Body of pancreas (tissue), 4 donors: ENCODE data around the gene LAT. TPM values are rescaled to one million over a fixed set of nuclear protein-coding genes. Genes with fewer than 3 reads are reported as not detected.

Experiments
- ATAC-seq: fragments of 150-250 bp; one replicate; pipeline ENCODE4 v1.9.1; 2016
- DNase-seq, 4 donors: peaks; one replicate each; pipeline ENCODE4 v3.0.0-alpha.2; 2019
- H3K27ac ChIP-seq, 4 donors: fragments of 200-600 bp; sonication (generic); 1 replicate in 3 of 4; 2 replicates in 1 of 4; pipeline versions ENCODE4 v1.5.1 to v1.6.1; 2016 to 2019; ENCODE audit warnings: mild to moderate bottlenecking in 1 of 4, mixed read lengths in 1 of 4, moderate library complexity in 1 of 4
- H3K27me3 ChIP-seq, 2 donors: fragments of 200-600 bp; sonication (generic); one replicate each; pipeline ENCODE4 v1.6.0; 2016; ENCODE audit warnings: mild to moderate bottlenecking in 1 of 2
- H3K36me3 ChIP-seq, 2 donors: fragments of 200-600 bp; sonication (generic); replicated peaks in 1 of 2; 2 replicates each; pipeline ENCODE4 v1.5.1; 2016; ENCODE audit warnings: low read depth in 2 of 2; ENCODE audit not compliant: insufficient read depth in 1 of 2
- H3K4me1 ChIP-seq: fragments of 200-600 bp; sonication (generic); one replicate; pipeline ENCODE4 v1.6.0; 2016
- H3K4me3 ChIP-seq, 2 donors: fragments of 200-600 bp; sonication (generic); 1 replicate in 1 of 2; 2 replicates in 1 of 2; pipeline ENCODE4 v1.5.1; 2016 to 2019
- H3K9me3 ChIP-seq, 3 donors: fragments of 200-600 bp; sonication (generic); 1 replicate in 2 of 3; 2 replicates in 1 of 3; pipeline ENCODE4 v1.5.1; 2016
- POLR2A ChIP-seq, 3 donors: fragments of 450-650 bp; IDR thresholded peaks; one replicate each; pipeline ENCODE4 v1.6.1; 2016; ENCODE audit warnings: antibody characterized with exemption in 3 of 3, mild to moderate bottlenecking in 2 of 3
- WGBS, 2 donors: methylation state at CpG; one replicate each; pipeline ENCODE4 v1.1.5; 2017; 5-methylcytosine and 5-hydroxymethylcytosine counted together
- intact Hi-C: fragments of 100-400 bp; cut with DNase I; formaldehyde crosslinking; loops from one replicate; pipeline ENCODE4 v1.15.1; 2023
- total RNA-seq, 2 donors: library from RNA; depleted of rRNA; stranded (reverse); fragments of >200 nt; gene quantifications; one replicate each; pipeline ENCODE4 v1.1.0, GENCODE V29; 2016
- TF ChIP-seq, protein P1 (sequence below), 7 experiments: fragments of 450-650 bp in 4 of 7; fragments of 200-600 bp in 3 of 7; sonication (generic) in 3 of 7; IDR thresholded peaks; one replicate each; pipeline ENCODE4 v1.5.1; 2016 to 2019; ENCODE audit warnings: antibody characterized with exemption in 7 of 7

LAT gene
- total RNA-seq, 2 donors from 2014 or later = 1.6 to 4.7 TPM

DNA sequence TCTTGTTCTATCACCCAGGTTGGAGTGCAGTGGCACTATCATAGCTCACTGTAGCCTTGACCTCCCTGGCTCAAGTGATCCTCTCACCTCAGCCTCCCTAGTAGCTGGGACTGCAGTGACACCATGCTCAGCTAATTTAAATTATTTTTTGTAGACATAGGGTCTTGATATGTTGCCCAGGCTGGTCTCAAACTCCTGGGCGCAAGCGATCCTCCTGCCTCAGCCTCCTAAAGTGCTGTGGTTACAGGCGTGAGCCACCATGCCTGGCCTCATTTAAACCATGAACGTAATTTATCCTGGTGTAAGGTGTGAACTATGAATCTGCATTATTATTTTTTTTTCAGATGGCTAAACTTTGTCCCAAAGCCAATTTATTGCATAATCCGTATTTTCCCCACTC, 37.3 kb downstream of the LAT start:
- WGBS, 2 donors = 71 to 78% methylated on average over 5 of the region's 5 CpGs
- TF ChIP-seq, protein P1, sequence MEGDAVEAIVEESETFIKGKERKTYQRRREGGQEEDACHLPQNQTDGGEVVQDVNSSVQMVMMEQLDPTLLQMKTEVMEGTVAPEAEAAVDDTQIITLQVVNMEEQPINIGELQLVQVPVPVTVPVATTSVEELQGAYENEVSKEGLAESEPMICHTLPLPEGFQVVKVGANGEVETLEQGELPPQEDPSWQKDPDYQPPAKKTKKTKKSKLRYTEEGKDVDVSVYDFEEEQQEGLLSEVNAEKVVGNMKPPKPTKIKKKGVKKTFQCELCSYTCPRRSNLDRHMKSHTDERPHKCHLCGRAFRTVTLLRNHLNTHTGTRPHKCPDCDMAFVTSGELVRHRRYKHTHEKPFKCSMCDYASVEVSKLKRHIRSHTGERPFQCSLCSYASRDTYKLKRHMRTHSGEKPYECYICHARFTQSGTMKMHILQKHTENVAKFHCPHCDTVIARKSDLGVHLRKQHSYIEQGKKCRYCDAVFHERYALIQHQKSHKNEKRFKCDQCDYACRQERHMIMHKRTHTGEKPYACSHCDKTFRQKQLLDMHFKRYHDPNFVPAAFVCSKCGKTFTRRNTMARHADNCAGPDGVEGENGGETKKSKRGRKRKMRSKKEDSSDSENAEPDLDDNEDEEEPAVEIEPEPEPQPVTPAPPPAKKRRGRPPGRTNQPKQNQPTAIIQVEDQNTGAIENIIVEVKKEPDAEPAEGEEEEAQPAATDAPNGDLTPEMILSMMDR (IDR thresholded peaks at IDR 0.05) = no peak
- no peak for TF ChIP-seq POLR2A (IDR thresholded peaks at IDR 0.05)
- Histone ChIP-seq H3K9me3 (no peaks in the 10 kb centered on the region), H3K4me3 (no peak overlapping the region), H3K27ac (no peak overlapping the region), H3K4me1 (no peaks in the 10 kb centered on the region), H3K27me3 (no peaks in the 10 kb centered on the region), H3K36me3 (no peaks in the 10 kb centered on the region)
- DNase-seq (no peak), ATAC-seq (no peak)
- intact Hi-C loops = no loop called here

DNA sequence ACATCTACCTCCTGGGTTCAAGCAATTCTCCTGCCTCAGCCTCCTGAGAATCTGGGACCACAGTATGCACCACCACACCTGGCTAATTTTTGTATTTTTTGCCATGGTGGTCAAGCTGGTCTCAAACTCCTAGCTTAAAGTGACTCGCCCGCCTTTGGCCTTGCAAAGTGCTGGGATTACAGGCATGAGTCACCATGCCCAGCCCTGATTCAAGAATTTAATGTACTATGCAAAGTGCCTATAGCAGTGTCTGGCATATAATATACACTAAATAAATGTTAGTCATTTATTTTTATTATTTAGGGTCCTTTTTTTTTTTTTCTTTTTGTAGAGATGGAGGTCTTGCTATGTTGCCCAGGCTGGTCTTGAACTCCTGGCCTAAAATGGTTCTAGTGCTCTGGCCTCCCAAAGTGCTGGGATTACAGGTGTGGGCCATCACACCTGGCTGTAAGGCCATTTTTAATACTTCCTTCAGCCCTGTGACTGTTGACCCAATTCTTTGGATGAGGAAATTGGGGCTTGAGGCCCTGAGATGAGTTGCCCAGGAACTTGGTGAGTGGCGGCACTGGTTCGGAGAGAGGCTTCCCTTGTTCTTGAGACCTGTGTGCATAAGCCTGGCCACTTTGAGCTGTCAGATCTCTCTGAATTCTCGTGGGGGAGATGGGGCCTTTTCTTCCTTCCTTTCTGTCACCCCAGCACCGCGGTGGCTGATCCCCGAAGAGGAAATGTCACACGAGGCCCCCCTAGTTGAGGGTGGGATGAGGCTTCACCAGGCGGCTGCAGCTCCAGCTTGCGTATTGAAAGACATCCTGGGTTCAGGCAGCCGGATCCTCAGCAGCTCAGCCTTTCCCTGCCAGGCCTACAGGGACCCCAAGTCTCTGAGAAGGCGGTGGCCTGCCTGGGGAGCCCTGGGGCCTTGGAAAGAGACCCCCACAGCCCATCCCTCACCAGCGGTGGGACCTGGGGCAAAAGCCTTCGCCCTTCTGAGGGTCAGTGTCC, 38.7 kb downstream of the LAT start:
- TF ChIP-seq, protein P1 (IDR thresholded peaks at IDR 0.05) = no peak
- TF ChIP-seq POLR2A (IDR thresholded peaks at IDR 0.05) = no peak
- H3K27me3 ChIP-seq = no peaks in the 10 kb centered on the region
- H3K36me3 ChIP-seq = no peaks in the 10 kb centered on the region
- WGBS, 2 donors = 68 to 76% methylated on average over 5 to 15 of the region's 15 CpGs
- no peak overlapping the region for H3K4me3 ChIP-seq
- no peak for ATAC-seq
- no peak for DNase-seq
- intact Hi-C loops = no loop called here
- H3K27ac ChIP-seq = no peak overlapping the region
- no peaks in the 10 kb centered on the region for H3K4me1 ChIP-seq
- H3K9me3 ChIP-seq = no peaks in the 10 kb centered on the region

DNA sequence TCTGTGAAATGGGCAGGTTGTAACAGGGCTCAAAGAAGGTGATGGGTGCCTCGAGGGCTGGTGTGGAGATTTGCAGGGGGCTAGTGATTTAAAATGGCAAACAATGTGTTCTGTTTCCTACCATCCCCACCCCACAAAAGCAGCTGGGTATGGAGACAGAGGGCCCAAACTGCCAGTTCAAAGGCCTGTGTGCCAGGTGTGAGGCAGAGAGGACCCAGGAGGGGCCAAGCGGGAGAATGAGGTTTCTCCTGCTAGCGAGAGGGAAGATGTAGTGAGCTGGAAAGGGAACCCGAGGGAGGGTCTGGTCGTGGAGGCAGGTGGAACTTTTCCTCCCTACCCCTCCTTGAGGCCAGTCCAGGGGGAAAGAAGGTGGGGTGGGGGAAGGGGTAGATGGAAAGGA, 39.4 kb downstream of the LAT start:
- Histone ChIP-seq H3K4me1 (no peaks in the 10 kb centered on the region), H3K27me3 (no peaks in the 10 kb centered on the region), H3K4me3 (no peak overlapping the region), H3K27ac (no peak overlapping the region), H3K9me3 (no peaks in the 10 kb centered on the region), H3K36me3 (no peaks in the 10 kb centered on the region)
- intact Hi-C loops = no loop called here
- WGBS, 2 donors = 49 to 52% methylated on average over 5 of the region's 5 CpGs
- no peak for DNase-seq
- TF ChIP-seq, protein P1 (IDR thresholded peaks at IDR 0.05) = no peak
- no peak for TF ChIP-seq POLR2A (IDR thresholded peaks at IDR 0.05)
- ATAC-seq = no peak

DNA sequence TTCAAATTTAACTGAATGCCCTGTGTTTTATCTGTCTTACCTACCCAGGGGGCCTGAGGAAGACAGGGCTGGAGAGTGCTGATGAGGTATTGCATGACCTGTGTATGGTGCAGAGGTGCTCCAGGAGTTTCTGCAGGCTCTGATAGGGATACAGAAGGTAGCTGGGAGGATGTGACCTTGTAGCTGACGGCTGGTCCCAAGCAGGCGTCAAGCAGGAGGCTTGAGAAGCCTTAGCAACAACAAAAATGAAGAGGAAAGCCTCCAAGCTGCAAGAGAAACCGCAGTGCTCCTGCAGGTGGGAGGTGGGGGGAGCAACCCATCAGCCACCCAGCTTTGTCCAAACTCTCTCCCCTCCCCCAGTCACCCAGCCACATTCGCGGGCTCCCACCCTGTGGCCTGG, 40.4 kb downstream of the LAT start:
- intact Hi-C loops = no loop called here
- no peak for TF ChIP-seq POLR2A (IDR thresholded peaks at IDR 0.05)
- TF ChIP-seq, protein P1 (IDR thresholded peaks at IDR 0.05) = no peak
- Histone ChIP-seq H3K27me3 (no peaks in the 10 kb centered on the region), H3K27ac (no peak overlapping the region), H3K4me1 (no peaks in the 10 kb centered on the region), H3K9me3 (no peaks in the 10 kb centered on the region), H3K36me3 (no peaks in the 10 kb centered on the region), H3K4me3 (no peak overlapping the region)
- ATAC-seq (no peak), DNase-seq (no peak)
- 23 to 48% methylated on average over 3 to 5 of the region's 5 CpGs for WGBS, 2 donors
